Keratinocyte (primary cell): ENCODE measurements around the gene MPO. TPM values are rescaled to one million over a fixed set of nuclear protein-coding genes. Genes with fewer than 3 reads are reported as not detected.

Experiments used
- DNase-seq: peaks from one replicate; pipeline ENCODE4 v3.0.0-alpha.2; 2011; ENCODE audit warnings: low read depth, missing footprints, low spot score
- FAIRE-seq: peaks from 2 replicates; lab custom pipeline; 2011; peaks lifted over from hg19 to GRCh38; lab: Jason Lieb, UNC
- H2AFZ ChIP-seq: 2 replicates; pipeline ENCODE4 v1.6.0; 2012; ENCODE audit warnings: low read length, control low read depth, inconsistent platforms; ENCODE audit not compliant: control insufficient read depth
- H3K27ac ChIP-seq: 2 replicates; pipeline ENCODE4 v1.5.1; 2011; ENCODE audit warnings: low read length; ENCODE audit not compliant: control insufficient read depth, insufficient read depth
- H3K27me3 ChIP-seq: 3 replicates; pipeline ENCODE4 v1.6.0; 2011; ENCODE audit warnings: low read length; ENCODE audit not compliant: control insufficient read depth, insufficient read depth; ENCODE audit errors: extremely low read depth
- H3K36me3 ChIP-seq, 2 experiments: 2 replicates in 1 of 2; 3 replicates in 1 of 2; pipeline ENCODE4 v1.5.1; 2011; ENCODE audit warnings: low read length in 2 of 2, mild to moderate bottlenecking in 1 of 2; ENCODE audit not compliant: control insufficient read depth in 2 of 2, insufficient read depth in 2 of 2; ENCODE audit errors: extremely low read depth in 1 of 2
- H3K4me1 ChIP-seq: 3 replicates; pipeline ENCODE4 v1.5.1; 2011; ENCODE audit warnings: low read length; ENCODE audit not compliant: control insufficient read depth, insufficient read depth; ENCODE audit errors: extremely low read depth
- H3K4me2 ChIP-seq: 3 replicates; pipeline ENCODE4 v1.6.0; 2011; ENCODE audit warnings: low read depth, low read length; ENCODE audit not compliant: control insufficient read depth, insufficient read depth; ENCODE audit errors: extremely low read depth
- H3K4me3 ChIP-seq, 3 experiments: fragments of 200-600 bp in 1 of 3; sonication (generic) in 1 of 3; 2 replicates in 2 of 3; 3 replicates in 1 of 3; pipeline ENCODE4 v1.5.1; 2011 to 2016; ENCODE audit warnings: low read length in 3 of 3, mild to moderate bottlenecking in 3 of 3, control low read depth in 2 of 3, inconsistent platforms in 1 of 3, low read depth in 1 of 3, mixed read lengths in 1 of 3, mixed run types in 1 of 3, moderate library complexity in 1 of 3; ENCODE audit not compliant: control insufficient read depth in 2 of 3, insufficient read depth in 2 of 3; ENCODE audit errors: extremely low read depth in 1 of 3
- H3K79me2 ChIP-seq: 2 replicates; pipeline ENCODE4 v1.6.0; 2012; ENCODE audit warnings: low read length; ENCODE audit not compliant: control insufficient read depth, insufficient read depth
- H3K9ac ChIP-seq: 3 replicates; pipeline ENCODE4 v1.6.0; 2011; ENCODE audit warnings: low read length; ENCODE audit not compliant: control insufficient read depth, insufficient read depth; ENCODE audit errors: extremely low read depth
- H3K9me1 ChIP-seq: 3 replicates; pipeline ENCODE4 v1.6.0; 2011; ENCODE audit warnings: low read length; ENCODE audit not compliant: control insufficient read depth, insufficient read depth; ENCODE audit errors: extremely low read depth
- H3K9me3 ChIP-seq: 2 replicates; pipeline ENCODE4 v1.5.1; 2012; ENCODE audit warnings: low read depth, low read length; ENCODE audit not compliant: control insufficient read depth
- H4K20me1 ChIP-seq: 3 replicates; pipeline ENCODE4 v1.6.0; 2011; ENCODE audit warnings: low read length; ENCODE audit not compliant: control insufficient read depth, insufficient read depth; ENCODE audit errors: extremely low read depth
- CTCF ChIP-seq, 3 experiments: IDR thresholded peaks in 1 of 3; conservative IDR thresholded peaks in 1 of 3; optimal IDR thresholded peaks in 1 of 3; 2 replicates in 2 of 3; 3 replicates in 1 of 3; pipeline versions ENCODE3 to v1.5.1; 2011; ENCODE audit warnings: low read length in 3 of 3, mild to moderate bottlenecking in 3 of 3, moderate library complexity in 2 of 3, control low read depth in 1 of 3, inconsistent platforms in 1 of 3; ENCODE audit not compliant: insufficient read depth in 2 of 3; ENCODE audit errors: extremely low read depth in 1 of 3
- EZH2 ChIP-seq: IDR thresholded peaks from one replicate; pipeline ENCODE4 v1.6.1; 2012; ENCODE audit warnings: inconsistent platforms, mild to moderate bottlenecking, low read length, moderate library complexity
- dilution Hi-C: fragments of 300-500 bp; cut with MboI; formaldehyde crosslinking; loops from one replicate; pipeline ENCODE4 v1.7.0; 2020; ENCODE audit warnings: low sequenced_read_pairs; ENCODE audit not compliant: extremely low pct_ligation_motif_present
- polyA plus RNA-seq, 5 experiments: library from polyadenylated mRNA; depleted of rRNA in 3 of 5; stranded (reverse) in 3 of 5; stranded (forward) in 1 of 5; unstranded in 1 of 5; fragments of >200 nt; gene quantifications; 1 replicate in 1 of 5; 2 replicates in 3 of 5; 3 replicates in 1 of 5; pipeline versions ENCODE4 v1.2.1 to v1.2.3, GENCODE V29; 2011 to 2012; ENCODE audit warnings: missing spikeins in 2 of 5, low read depth in 1 of 5, low replicate concordance in 1 of 5

Gene MPO
- polyA plus RNA-seq, 1 donor (not counting 4 experiments of a cell fraction or from before 2014, with no cell fraction given) = not detected

DNA sequence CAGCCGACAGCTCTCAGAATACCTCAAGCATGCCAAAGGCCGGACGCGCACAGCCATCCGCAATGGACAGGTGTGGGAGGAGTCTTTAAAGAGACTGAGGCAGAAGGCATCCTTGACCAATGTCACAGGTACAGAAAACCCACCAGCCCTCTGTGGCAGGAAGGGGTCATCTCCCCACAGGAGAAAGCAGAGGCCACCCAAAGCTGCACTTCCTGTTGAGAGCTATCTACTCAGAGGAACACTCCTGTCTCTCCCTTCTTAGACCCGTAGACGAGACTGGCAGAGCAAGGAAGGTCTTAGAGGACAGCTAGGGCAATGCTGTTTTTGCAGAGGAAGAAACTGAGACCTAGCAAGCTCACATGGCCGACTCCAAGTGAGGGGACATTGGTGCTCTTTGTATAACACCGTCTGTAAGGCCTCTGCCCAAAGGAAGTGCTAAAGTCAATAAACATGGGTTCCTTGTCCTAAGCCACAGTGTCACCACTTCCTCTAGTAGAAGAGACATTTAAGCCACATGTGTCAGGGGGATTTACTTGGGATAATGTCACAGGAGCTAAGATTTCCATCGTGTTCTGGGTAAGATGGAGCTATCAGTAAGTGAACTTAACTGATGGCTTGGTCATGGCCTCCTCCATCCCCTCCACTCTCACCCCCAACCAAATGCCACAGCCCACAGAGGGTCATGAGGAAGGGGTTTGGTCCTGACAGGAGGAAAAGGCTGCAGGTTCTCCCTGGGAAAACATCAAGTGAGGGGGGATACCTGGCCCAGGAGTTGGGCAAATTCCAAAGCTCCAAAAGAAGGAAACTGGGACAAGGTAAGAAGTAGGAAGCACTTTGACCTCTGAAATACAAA lies 33.0 kb downstream of the MPO start:
- Histone ChIP-seq H3K36me3 (no peaks in the 10 kb centered on the region), H3K9me1 (no peaks in the 10 kb centered on the region), H3K27me3 (peaks cover 48% of the 10 kb centered on the region), H2AFZ (no peak overlapping the region), H3K9me3 (no peaks in the 10 kb centered on the region), H3K4me1 (peaks cover 5% of the 10 kb centered on the region), H3K79me2 (no peaks in the 10 kb centered on the region), H3K27ac (no peak overlapping the region), H3K9ac (no peak overlapping the region), H3K4me2 (no peak overlapping the region), H4K20me1 (no peaks in the 10 kb centered on the region), H3K4me3 (no peak overlapping the region)
- dilution Hi-C loops = no loop called here
- TF ChIP-seq CTCF (optimal IDR thresholded peaks at IDR 0.05 in 1 of 3, IDR thresholded peaks at IDR 0.05 in 1 of 3, conservative IDR thresholded peaks at IDR 0.05 in 1 of 3; ENCODE audit: extremely low read depth in 1 of 3, insufficient read depth in 2 of 3, low read length in 3 of 3) (no peak), EZH2 (no peak)
- DNase-seq = no peak
- no peak for FAIRE-seq

DNA sequence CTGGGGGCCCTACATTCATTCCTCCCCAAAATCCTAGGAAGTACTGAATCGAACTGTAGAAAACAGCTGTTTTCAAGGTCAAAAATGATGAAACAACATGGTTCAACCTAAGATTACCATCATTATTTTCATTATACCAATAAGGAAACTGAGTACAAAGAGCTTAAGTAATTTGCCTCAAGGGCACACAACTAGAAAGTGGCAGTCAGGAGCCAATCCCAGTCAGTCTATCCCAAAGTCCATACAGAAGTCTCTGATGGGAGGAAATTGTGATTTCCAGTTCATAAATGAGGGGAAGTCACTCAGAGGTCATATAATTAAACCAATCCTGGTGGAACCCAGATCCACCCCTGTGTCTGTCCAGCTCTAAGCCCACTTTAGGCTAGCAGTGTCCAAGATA lies 34.0 kb downstream of the MPO start:
- Histone ChIP-seq H2AFZ (no peak overlapping the region), H3K9me3 (no peaks in the 10 kb centered on the region), H4K20me1 (no peaks in the 10 kb centered on the region), H3K9me1 (no peaks in the 10 kb centered on the region), H3K9ac (no peak overlapping the region), H3K27me3 (peaks cover 44% of the 10 kb centered on the region), H3K27ac (no peak overlapping the region), H3K4me3 (no peak overlapping the region), H3K4me2 (no peak overlapping the region), H3K4me1 (peaks cover 5% of the 10 kb centered on the region), H3K79me2 (no peaks in the 10 kb centered on the region), H3K36me3 (no peaks in the 10 kb centered on the region)
- TF ChIP-seq EZH2 = no peak
- FAIRE-seq = no peak
- dilution Hi-C loops = no loop called here
- DNase-seq = no peak
